ENCODE data around the gene C2orf49. TPM values are rescaled to one million over a fixed set of nuclear protein-coding genes. Genes with fewer than 3 reads are reported as not detected.

C2orf49 gene
- total RNA-seq, 1 donor from 2014 or later: 18.1 TPM

- intact Hi-C loops (cut with micrococcal nuclease): no loop called here
These were observed 21.3 kb downstream of the C2orf49 start for GRCh38 chr2:105358593-105358992.

GRCh38 chr2:105361102-105361889, 24.0 kb downstream of the C2orf49 start:
- intact Hi-C loops (cut with micrococcal nuclease): no loop called here

- intact Hi-C loops (cut with micrococcal nuclease): no loop called here
These were observed 25.7 kb downstream of the C2orf49 start for GRCh38 chr2:105362862-105363591.

GRCh38 chr2:105364436-105365139, 27.2 kb downstream of the C2orf49 start:
- intact Hi-C loops (cut with micrococcal nuclease): no loop called here

- intact Hi-C loops (cut with micrococcal nuclease): no loop called here
These were observed 27.9 kb downstream of the C2orf49 start for GRCh38 chr2:105365206-105365605.

- intact Hi-C loops (cut with micrococcal nuclease): no loop called here
These were observed 31.5 kb downstream of the C2orf49 start for GRCh38 chr2:105368759-105369408.

GRCh38 chr2:105369777-105370690, 32.7 kb downstream of the C2orf49 start:
- intact Hi-C loops (cut with micrococcal nuclease): loop anchor here (1.0 to 5.0 kb wide), 5 partner anchors 25 to 727 kb away; no protein-coding TSS in a partner anchor

- intact Hi-C loops (cut with micrococcal nuclease): loop anchor here (2.0 to 5.0 kb wide), 3 partner anchors 26 to 726 kb away; no protein-coding TSS in a partner anchor
These were observed 33.8 kb downstream of the C2orf49 start for GRCh38 chr2:105371156-105371555.

GRCh38 chr2:105371810-105372209, 34.5 kb downstream of the C2orf49 start:
- intact Hi-C loops (cut with micrococcal nuclease): loop anchor here (2.0 to 5.0 kb wide), 3 partner anchors 27 to 725 kb away; no protein-coding TSS in a partner anchor

GRCh38 chr2:105373344-105373781, 36.0 kb downstream of the C2orf49 start:
- intact Hi-C loops (cut with micrococcal nuclease): loop anchor here (5.0 kb wide), 2 partner anchors 424 to 724 kb away; no protein-coding TSS in a partner anchor

GRCh38 chr2:105373895-105374401, 36.6 kb downstream of the C2orf49 start:
- intact Hi-C loops (cut with micrococcal nuclease): loop anchor here (5.0 kb wide), 2 partner anchors 423 to 723 kb away; no protein-coding TSS in a partner anchor

GRCh38 chr2:105375001-105375561, 37.7 kb downstream of the C2orf49 start:
- intact Hi-C loops (cut with micrococcal nuclease): no loop called here

- intact Hi-C loops (cut with micrococcal nuclease): no loop called here
These were observed 38.7 kb downstream of the C2orf49 start for GRCh38 chr2:105376010-105376409.

- intact Hi-C loops (cut with micrococcal nuclease): no loop called here
These were observed 39.5 kb downstream of the C2orf49 start for GRCh38 chr2:105376789-105377240.

GRCh38 chr2:105377871-105378270, 40.5 kb downstream of the C2orf49 start:
- intact Hi-C loops (cut with micrococcal nuclease): no loop called here

GRCh38 chr2:105378276-105378840, 41.0 kb downstream of the C2orf49 start:
- intact Hi-C loops (cut with micrococcal nuclease): no loop called here

GRCh38 chr2:105378921-105379383, 41.6 kb downstream of the C2orf49 start:
- intact Hi-C loops (cut with micrococcal nuclease): no loop called here

GRCh38 chr2:105379741-105380186, 42.4 kb downstream of the C2orf49 start:
- intact Hi-C loops (cut with micrococcal nuclease): no loop called here
